NT2/D1 (cell line): ENCODE data around the gene VPS45.

ENCODE experiments used
- SUZ12 ChIP-seq: IDR thresholded peaks from 2 replicates; pipeline ENCODE4 v1.6.1; 2011; ENCODE audit not compliant: insufficient read length, insufficient read depth; ENCODE audit errors: extremely low read depth
- YY1 ChIP-seq: IDR thresholded peaks from 2 replicates; pipeline ENCODE4 v1.6.1; 2011; ENCODE audit not compliant: insufficient read length, insufficient read depth
- ZNF274 ChIP-seq: IDR thresholded peaks from 2 replicates; pipeline ENCODE4 v1.6.1; 2011; ENCODE audit warnings: mild to moderate bottlenecking, low read depth, low read length

DNA sequence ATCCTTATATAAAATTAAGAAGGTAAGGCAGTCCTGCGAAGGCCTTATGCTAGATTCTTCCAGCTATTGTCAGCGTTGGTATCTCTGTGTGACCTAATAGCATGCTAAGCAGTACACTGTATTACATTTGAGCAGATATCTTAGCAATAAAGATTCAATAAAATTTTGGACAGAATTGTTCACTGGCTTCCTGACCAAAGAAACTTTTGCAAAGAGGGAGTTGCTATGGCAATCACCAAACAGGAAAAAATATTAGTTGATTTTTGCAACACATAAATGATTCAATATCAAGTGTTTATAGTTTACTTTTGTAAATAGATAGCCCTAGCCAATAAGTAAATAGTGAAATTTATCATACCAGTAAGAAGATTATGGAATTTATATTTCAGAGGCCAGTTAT is 51.1 kb downstream of the VPS45 start:
- TF ChIP-seq YY1 (no peak), ZNF274 (no peak), SUZ12 (no peak)
